HG02970 (cell line): ENCODE data around the gene ITGA7.

ENCODE experiments used
- ATAC-seq: cut with Tn5 transposase; IDR thresholded peaks from one replicate; pipeline ENCODE4 v1.9.1; 2021; ENCODE audit warnings: mild to moderate bottlenecking, moderate library complexity, moderate number of reproducible peaks; ENCODE audit not compliant: unreplicated experiment, low FRiP score

ITGA7 gene

GRCh38 chr12:55683676-55684075 lies 24.0 kb downstream of the ITGA7 start:
- no peak for ATAC-seq

- ATAC-seq = no peak
Observed at GRCh38 chr12:55682087-55682796, 25.5 kb downstream of the ITGA7 start.

GRCh38 chr12:55681142-55682077 lies 26.3 kb downstream of the ITGA7 start:
- no peak for ATAC-seq

- ATAC-seq = no peak
Observed at GRCh38 chr12:55679691-55680090, 28.0 kb downstream of the ITGA7 start.

GRCh38 chr12:55676707-55677106 lies 31.0 kb downstream of the ITGA7 start:
- ATAC-seq = no peak

- ATAC-seq = no peak
Observed at GRCh38 chr12:55675666-55676065, 32.0 kb downstream of the ITGA7 start.

- no peak for ATAC-seq
Observed at GRCh38 chr12:55673638-55674037, 34.1 kb downstream of the ITGA7 start.

GRCh38 chr12:55671746-55672145 lies 36.0 kb downstream of the ITGA7 start:
- ATAC-seq = no peak

GRCh38 chr12:55670276-55670675 lies 37.4 kb downstream of the ITGA7 start:
- no peak for ATAC-seq

GRCh38 chr12:55666508-55666907 lies 41.2 kb downstream of the ITGA7 start:
- ATAC-seq = no peak

- no peak for ATAC-seq
Observed at GRCh38 chr12:55664826-55665225, 42.9 kb downstream of the ITGA7 start.

- ATAC-seq = no peak
Observed at GRCh38 chr12:55663391-55663790, 44.3 kb downstream of the ITGA7 start.

- no peak for ATAC-seq
Observed at GRCh38 chr12:55659486-55660385, 48.0 kb downstream of the ITGA7 start.

GRCh38 chr12:55658635-55659391 lies 48.9 kb downstream of the ITGA7 start:
- ATAC-seq = no peak

- ATAC-seq = no peak
Observed at GRCh38 chr12:55658212-55658611, 49.5 kb downstream of the ITGA7 start.

GRCh38 chr12:55657212-55657611 lies 50.5 kb downstream of the ITGA7 start:
- no peak for ATAC-seq

- ATAC-seq = no peak
Observed at GRCh38 chr12:55654511-55655214, 53.0 kb downstream of the ITGA7 start.

GRCh38 chr12:55653031-55653430 lies 54.7 kb downstream of the ITGA7 start:
- no peak for ATAC-seq

GRCh38 chr12:55652352-55652751 lies 55.4 kb downstream of the ITGA7 start:
- ATAC-seq = no peak
